NCI-H524 (cell line): ENCODE results near the gene PIEZO2.
"Not testable (repeated sequence)": the region's sequence is repeated elsewhere in the genome, so short reads cannot be mapped to it uniquely, and the experiment has no call there.

Experiments used
- DNase-seq, 2 experiments: peaks; one replicate each; lab custom pipeline; 2025; lab: John Stamatoyannopoulos, UW

Gene PIEZO2

GRCh38 chr18:10620670-10621329, 528.6 kb downstream of the PIEZO2 start:
- not testable (repeated sequence) for DNase-seq
